HCT116 (cell line): Measurements from ENCODE around the gene FAM222B. TPM values are rescaled to one million over a fixed set of nuclear protein-coding genes. Genes with fewer than 3 reads are reported as not detected.

Experiments used
- ATAC-seq: fragments of 200-7000 bp; cut with Tn5 transposase; 2 replicates; pipeline ENCODE4 v1.9.1; 2020; ENCODE audit warnings: mild to moderate bottlenecking, moderate library complexity
- BruUV-seq: library from RNA; stranded (reverse); fragments of 400-500 nt; replicated peaks from 2 replicates; lab custom pipeline; 2021; lab: Mats Ljungman, UMichigan
- CTCF ChIA-PET: fragments of 300-600 bp; sonication (Branson Sonifier 250); formaldehyde crosslinking; loops from one replicate; lab custom pipeline; 2021; ENCODE audit warnings: antibody characterized with exemption; lab: Charles Lee
- POLR2A ChIA-PET: fragments of 300-600, 350-600 bp; sonication (Branson Sonifier 250); formaldehyde crosslinking; loops from one replicate; lab custom pipeline; 2021; ENCODE audit warnings: antibody characterized with exemption; lab: Charles Lee
- RAD21 ChIA-PET, 2 experiments: fragments of 300-600 bp; sonication (Branson Sonifier 250); formaldehyde crosslinking; loops; one replicate each; lab custom pipeline; 2023; ENCODE audit warnings: low total read pairs in 2 of 2; ENCODE audit not compliant: uncharacterized antibody in 2 of 2, unreplicated experiment in 2 of 2, low non-redundant PET in 1 of 2; lab: Charles Lee
- DNase-seq: peaks from one replicate; pipeline ENCODE4 v3.0.0-alpha.2; 2010; ENCODE audit warnings: low read depth, low spot score
- H2AFZ ChIP-seq: fragments of 200-600 bp; shearing (Covaris generic), sonication (generic); 2 replicates; pipeline ENCODE4 v1.6.1; 2017; ENCODE audit warnings: low read depth, mixed run types, mixed read lengths, antibody characterized with exemption, low read length; ENCODE audit not compliant: poor library complexity, severe bottlenecking
- H3K27ac ChIP-seq: 2 replicates; pipeline ENCODE4 v1.5.1; 2012; ENCODE audit warnings: low read depth, low read length
- H3K27me3 ChIP-seq: fragments of 200-600 bp; sonication (generic); 2 replicates; pipeline ENCODE4 v1.6.1; 2016; ENCODE audit warnings: mixed run types, low read length, mixed read lengths; ENCODE audit not compliant: insufficient read depth
- H3K36me3 ChIP-seq, 2 experiments: fragments of 200-500 bp in 1 of 2; fragments of 200-600 bp in 1 of 2; sonication (Bioruptor generic) in 1 of 2; sonication (generic) in 1 of 2; 2 replicates each; pipeline versions ENCODE4 v1.5.1 to v1.6.1; 2014 to 2016; ENCODE audit warnings: low read length in 2 of 2, inconsistent platforms in 1 of 2, mixed read lengths in 1 of 2, mixed run types in 1 of 2; ENCODE audit not compliant: insufficient read depth in 2 of 2, control insufficient read depth in 1 of 2
- H3K4me1 ChIP-seq, 2 experiments: fragments of 200-600 bp in 1 of 2; sonication (generic) in 1 of 2; 2 replicates each; pipeline versions ENCODE4 v1.5.1 to v1.6.1; 2012 to 2017; ENCODE audit warnings: low read length in 2 of 2, inconsistent platforms in 1 of 2, mild to moderate bottlenecking in 1 of 2, mixed read lengths in 1 of 2, mixed run types in 1 of 2, moderate library complexity in 1 of 2; ENCODE audit not compliant: insufficient read depth in 2 of 2, control insufficient read depth in 1 of 2
- H3K4me2 ChIP-seq: fragments of 200-600 bp; sonication (generic); 2 replicates; pipeline ENCODE4 v1.6.1; 2017; ENCODE audit warnings: mixed run types, low read length, mixed read lengths
- H3K4me3 ChIP-seq, 2 experiments: fragments of 200-600 bp in 1 of 2; sonication (generic) in 1 of 2; replicated peaks in 1 of 2; 2 replicates each; pipeline ENCODE4 v1.5.1; 2011 to 2016; ENCODE audit warnings: low read length in 2 of 2, control low read depth in 1 of 2, low read depth in 1 of 2, mild to moderate bottlenecking in 1 of 2, mixed read lengths in 1 of 2, mixed run types in 1 of 2
- H3K79me2 ChIP-seq: fragments of 200-600 bp; sonication (generic); 2 replicates; pipeline ENCODE4 v1.6.1; 2017; ENCODE audit warnings: mild to moderate bottlenecking, mixed run types, low read length, moderate library complexity, mixed read lengths; ENCODE audit not compliant: insufficient read depth
- H3K9ac ChIP-seq: fragments of 200-600 bp; sonication (generic); 2 replicates; pipeline ENCODE4 v1.6.1; 2016; ENCODE audit warnings: low read length, mixed read lengths
- H3K9me2 ChIP-seq: fragments of 200-600 bp; sonication (generic), shearing (Covaris generic); 2 replicates; pipeline ENCODE4 v1.6.1; 2017; ENCODE audit warnings: mixed run types, mild to moderate bottlenecking, moderate library complexity; ENCODE audit not compliant: insufficient read depth
- H3K9me3 ChIP-seq, 2 experiments: fragments of 200-500 bp in 1 of 2; fragments of 200-600 bp in 1 of 2; sonication (Bioruptor generic) in 1 of 2; sonication (generic) in 1 of 2; 2 replicates each; pipeline ENCODE4 v1.6.1; 2014 to 2017; ENCODE audit warnings: low read length in 2 of 2, mixed read lengths in 2 of 2, inconsistent platforms in 1 of 2, low read depth in 1 of 2, mild to moderate bottlenecking in 1 of 2, mixed run types in 1 of 2, moderate library complexity in 1 of 2; ENCODE audit not compliant: control insufficient read depth in 1 of 2, insufficient read depth in 1 of 2
- H4K20me1 ChIP-seq: fragments of 200-600 bp; sonication (generic), shearing (Covaris generic); 2 replicates; pipeline ENCODE4 v1.6.1; 2017; ENCODE audit warnings: mixed run types, mild to moderate bottlenecking, moderate library complexity; ENCODE audit not compliant: insufficient read depth
- ATF3 ChIP-seq: IDR thresholded peaks from 2 replicates; pipeline ENCODE4 v1.6.1; 2012
- CBX3 ChIP-seq: IDR thresholded peaks from 2 replicates; pipeline ENCODE4 v1.6.1; 2012; ENCODE audit warnings: low read depth
- CEBPB ChIP-seq: IDR thresholded peaks from 2 replicates; pipeline ENCODE4 v1.6.1; 2012; ENCODE audit warnings: low read depth
- CTCF ChIP-seq, 3 experiments: fragments of 200-600 bp in 1 of 3; sonication (generic) in 1 of 3; IDR thresholded peaks in 2 of 3; conservative IDR thresholded peaks in 1 of 3; 2 replicates each; pipeline ENCODE4 v1.5.1; 2012 to 2017; ENCODE audit warnings: low read depth in 2 of 3, low read length in 2 of 3, antibody characterized with exemption in 1 of 3, borderline replicate concordance in 1 of 3, control low read depth in 1 of 3, mild to moderate bottlenecking in 1 of 3, mixed read lengths in 1 of 3, mixed run types in 1 of 3, moderate library complexity in 1 of 3; ENCODE audit not compliant: insufficient read depth in 1 of 3
- ELF1 ChIP-seq: IDR thresholded peaks from 2 replicates; pipeline ENCODE4 v1.6.1; 2012; ENCODE audit warnings: low read depth, borderline replicate concordance
- EZH2 ChIP-seq: fragments of 200-600 bp; sonication (generic); IDR thresholded peaks from 2 replicates; pipeline ENCODE4 v1.6.1; 2017; ENCODE audit warnings: antibody characterized with exemption, mixed run types
- EZH2phosphoT487 ChIP-seq: fragments of 200-600 bp; IDR thresholded peaks from 2 replicates; pipeline ENCODE4 v1.6.1; 2018; ENCODE audit warnings: antibody characterized with exemption, borderline replicate concordance
- JUND ChIP-seq: IDR thresholded peaks from 2 replicates; pipeline ENCODE4 v1.6.1; 2012
- MAX ChIP-seq: IDR thresholded peaks from 2 replicates; pipeline ENCODE4 v1.6.1; 2012
- POLR2A ChIP-seq: IDR thresholded peaks from 2 replicates; pipeline ENCODE4 v1.7.0; 2011; ENCODE audit warnings: borderline replicate concordance; ENCODE audit not compliant: insufficient read depth, insufficient read length; ENCODE audit errors: extremely low read depth
- POLR2AphosphoS5 ChIP-seq: IDR thresholded peaks from 2 replicates; pipeline ENCODE4 v1.6.1; 2011; ENCODE audit warnings: mild to moderate bottlenecking, low read depth, low read length, moderate library complexity
- RAD21 ChIP-seq: IDR thresholded peaks from 2 replicates; pipeline ENCODE4 v1.6.1; 2012; ENCODE audit warnings: low read depth, mild to moderate bottlenecking
- REST ChIP-seq: IDR thresholded peaks from 2 replicates; pipeline ENCODE4 v1.6.1; 2012; ENCODE audit warnings: low read depth
- SIN3A ChIP-seq: IDR thresholded peaks from 2 replicates; pipeline ENCODE4 v1.6.1; 2012; ENCODE audit warnings: low read depth
- ZFX ChIP-seq: fragments of 450-650 bp; IDR thresholded peaks from 2 replicates; pipeline ENCODE4 v1.6.1; 2017
- ZNF274 ChIP-seq: fragments of 200-500 bp; sonication (Bioruptor generic); IDR thresholded peaks from 2 replicates; pipeline ENCODE4 v1.6.1; 2014; ENCODE audit warnings: mild to moderate bottlenecking, low read depth, low read length, inconsistent platforms
- intact Hi-C: fragments of 100-400 bp; cut with micrococcal nuclease; formaldehyde crosslinking; loops from 2 replicates; pipeline ENCODE4 v1.10.0; 2022
- total RNA-seq: library from RNA; stranded (reverse); gene quantifications from one replicate; pipeline ENCODE4 v1.2.1, GENCODE V29; 2021; ENCODE audit not compliant: unreplicated experiment

FAM222B gene
- total RNA-seq, 1 experiment from 2014 or later = 22.7 TPM

GRCh38 chr17:28883967-28884702 lies 41.5 kb upstream of the FAM222B start:
- Histone ChIP-seq H3K4me1 (no peaks in the 10 kb centered on the region; a peak in 1 of 4 replicates), H3K9me2 (no peaks in the 10 kb centered on the region), H3K4me2 (no peak overlapping the region), H4K20me1 (no peaks in the 10 kb centered on the region), H3K4me3 (no peak overlapping the region), H3K9me3 (no peaks in the 10 kb centered on the region), H3K27me3 (no peaks in the 10 kb centered on the region), H3K27ac (no peak overlapping the region), H3K36me3 (peaks cover 0 to 5% of the 10 kb centered on the region in 2 experiments; a peak in 2 of 4 replicates), H3K79me2 (no peaks in the 10 kb centered on the region), H2AFZ (no peak overlapping the region), H3K9ac (no peak overlapping the region)
- TF ChIP-seq ELF1 (no peak), CEBPB (no peak), MAX (no peak), JUND (no peak), RAD21 (no peak), CTCF (IDR thresholded peaks at IDR 0.05 in 2 of 3, conservative IDR thresholded peaks at IDR 0.05 in 1 of 3; ENCODE audit: borderline replicate concordance in 1 of 3, insufficient read depth in 1 of 3, low read depth in 2 of 3, low read length in 2 of 3) (no peak), ZNF274 (no peak), REST (no peak), ZFX (no peak), CBX3 (no peak), EZH2phosphoT487 (no peak), ATF3 (no peak), POLR2AphosphoS5 (no peak), EZH2 (no peak), POLR2A (no peak), SIN3A (no peak)
- ChIA-PET POLR2A (interaction anchor here (0.6 kb wide), 1 partner anchor 12 kb away, joined by 4 read pairs; no protein-coding TSS in a partner anchor), CTCF (no interaction called here), RAD21 (no interaction called here)
- BruUV-seq = no TSS peak
- intact Hi-C loops = no loop called here
- DNase-seq (no peak), ATAC-seq (no peak)
